Subcutaneous adipose tissue (tissue), 4 donors: Measurements from ENCODE around the gene ZNF521. TPM values are rescaled to one million over a fixed set of nuclear protein-coding genes. Genes with fewer than 3 reads are reported as not detected.

Experiments used
- total RNA-seq, 4 donors: library from RNA; depleted of rRNA; stranded (reverse); fragments of >200 nt; gene quantifications; one replicate each; pipeline ENCODE4 v1.1.0, GENCODE V29; 2016
- TF ChIP-seq, protein P1 (sequence below): fragments of 450-650 bp; IDR thresholded peaks from one replicate; pipeline ENCODE4 v1.5.1; 2016; ENCODE audit warnings: low read depth, mild to moderate bottlenecking, control low read depth, antibody characterized with exemption, moderate library complexity

The ZNF521 gene
- total RNA-seq, 4 donors from 2014 or later, result 20.7 to 56.2 (median 37.4) TPM

DNA sequence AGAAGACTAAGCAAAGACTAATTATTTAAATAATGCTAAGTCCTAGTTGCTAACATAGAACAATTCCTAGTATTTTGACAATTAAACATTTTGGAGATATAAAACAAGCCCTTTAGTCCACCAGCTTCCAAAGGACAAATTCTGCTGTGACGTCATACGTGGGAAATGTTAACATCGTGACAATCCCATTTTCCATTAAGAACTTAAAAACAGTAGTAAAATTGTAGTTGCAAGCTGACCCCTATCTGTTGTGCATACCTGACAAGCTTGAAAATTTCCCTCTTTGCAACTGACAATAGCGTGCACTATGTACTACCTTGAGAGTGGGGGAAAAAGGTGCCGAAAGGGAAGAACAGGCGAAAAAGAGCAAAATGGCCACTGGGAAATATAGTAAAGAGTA lies 279.8 kb downstream of the ZNF521 start:
- TF ChIP-seq, protein P1, sequence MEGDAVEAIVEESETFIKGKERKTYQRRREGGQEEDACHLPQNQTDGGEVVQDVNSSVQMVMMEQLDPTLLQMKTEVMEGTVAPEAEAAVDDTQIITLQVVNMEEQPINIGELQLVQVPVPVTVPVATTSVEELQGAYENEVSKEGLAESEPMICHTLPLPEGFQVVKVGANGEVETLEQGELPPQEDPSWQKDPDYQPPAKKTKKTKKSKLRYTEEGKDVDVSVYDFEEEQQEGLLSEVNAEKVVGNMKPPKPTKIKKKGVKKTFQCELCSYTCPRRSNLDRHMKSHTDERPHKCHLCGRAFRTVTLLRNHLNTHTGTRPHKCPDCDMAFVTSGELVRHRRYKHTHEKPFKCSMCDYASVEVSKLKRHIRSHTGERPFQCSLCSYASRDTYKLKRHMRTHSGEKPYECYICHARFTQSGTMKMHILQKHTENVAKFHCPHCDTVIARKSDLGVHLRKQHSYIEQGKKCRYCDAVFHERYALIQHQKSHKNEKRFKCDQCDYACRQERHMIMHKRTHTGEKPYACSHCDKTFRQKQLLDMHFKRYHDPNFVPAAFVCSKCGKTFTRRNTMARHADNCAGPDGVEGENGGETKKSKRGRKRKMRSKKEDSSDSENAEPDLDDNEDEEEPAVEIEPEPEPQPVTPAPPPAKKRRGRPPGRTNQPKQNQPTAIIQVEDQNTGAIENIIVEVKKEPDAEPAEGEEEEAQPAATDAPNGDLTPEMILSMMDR, result no peak

DNA sequence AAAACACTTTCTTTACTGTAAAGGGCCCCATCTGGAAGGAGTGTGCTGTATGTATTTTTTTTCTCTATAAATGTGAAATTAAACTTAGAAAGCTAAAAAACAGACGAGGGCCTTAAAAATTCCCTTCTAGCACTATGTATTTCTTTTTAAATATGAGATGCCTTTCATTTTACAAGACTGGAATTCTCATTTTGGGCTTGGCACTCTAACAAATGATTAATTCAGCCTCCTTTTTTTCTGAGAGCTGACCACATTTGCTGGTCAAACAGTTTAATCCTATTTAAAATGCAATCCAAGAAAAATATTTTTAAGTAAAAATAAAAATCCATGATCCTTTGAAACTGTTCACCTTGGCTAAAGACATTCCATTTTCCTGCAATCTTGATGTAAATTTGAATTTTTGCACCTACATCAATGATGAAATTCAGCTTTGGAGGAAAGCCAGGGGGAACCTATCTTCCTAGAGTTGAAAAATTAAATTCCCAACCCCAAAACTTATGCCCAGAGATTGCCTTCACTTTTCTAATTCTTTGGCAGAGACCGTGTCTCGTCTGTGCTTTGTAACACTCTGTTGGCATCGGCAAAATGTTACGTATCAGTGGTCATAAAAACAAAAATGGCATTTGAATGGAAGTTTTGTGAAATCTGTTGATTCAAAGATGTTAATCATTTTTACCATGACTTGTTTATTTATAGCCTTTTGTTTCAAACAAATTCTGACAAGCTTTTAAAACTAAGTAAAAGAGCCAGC lies 284.5 kb downstream of the ZNF521 start:
- TF ChIP-seq, protein P1, result no peak

DNA sequence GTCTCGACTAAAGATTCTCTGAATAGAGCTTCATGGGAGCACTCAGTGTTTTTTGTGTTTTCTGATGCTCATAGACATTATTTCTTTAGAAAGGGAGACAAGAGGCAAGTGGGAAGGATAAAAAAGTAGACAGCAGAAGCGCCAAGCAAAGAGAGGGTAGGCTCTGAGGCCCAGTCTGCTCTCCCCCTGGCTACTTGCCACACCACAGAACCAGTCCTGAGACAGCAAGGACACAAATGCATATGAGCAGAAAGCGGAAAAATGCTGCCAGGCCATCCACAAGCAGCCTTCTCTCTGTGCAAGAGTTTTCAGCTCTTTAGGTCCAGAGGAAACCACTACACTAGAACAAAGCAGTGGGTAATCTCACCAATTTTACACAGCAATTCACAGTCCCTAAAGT lies 285.4 kb downstream of the ZNF521 start:
- TF ChIP-seq, protein P1, result no peak

DNA sequence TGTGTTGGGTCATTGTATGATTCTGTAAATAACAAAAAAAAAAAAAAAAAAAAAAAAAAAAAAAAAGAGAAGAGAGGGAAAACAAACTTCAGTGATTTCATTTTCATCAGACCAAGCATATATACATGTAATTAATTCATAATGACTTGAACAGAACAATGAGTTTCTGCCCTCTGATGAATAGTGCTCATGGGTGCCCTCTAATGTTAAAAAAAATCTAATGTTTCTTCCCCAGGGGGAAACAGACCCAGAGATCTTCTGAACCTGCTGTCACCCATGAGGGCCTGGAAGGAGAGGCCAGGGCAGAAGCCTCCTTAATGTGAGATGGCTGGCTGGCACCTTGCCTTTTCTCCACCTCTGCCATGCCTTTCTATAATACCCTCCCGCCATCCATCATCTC lies 289.2 kb downstream of the ZNF521 start:
- TF ChIP-seq, protein P1, result no peak

DNA sequence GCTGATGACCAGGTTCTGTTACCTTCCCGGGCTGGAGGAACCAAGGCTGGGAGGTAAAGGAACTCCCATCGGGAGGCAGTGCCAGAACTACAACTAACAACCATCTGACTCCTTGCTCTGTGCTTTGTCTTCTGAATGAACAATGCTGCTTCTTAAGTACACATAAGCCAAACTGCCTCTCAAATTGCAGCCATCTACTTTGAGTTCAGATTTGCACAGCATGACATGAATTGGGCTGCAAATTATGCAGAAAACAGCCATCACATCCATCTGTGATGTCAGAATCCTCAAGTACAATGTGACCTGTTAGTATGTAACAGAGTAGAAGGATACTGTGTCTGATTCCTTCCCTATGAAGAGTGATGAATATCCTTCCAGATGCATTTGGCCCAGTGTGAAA lies 290.6 kb downstream of the ZNF521 start:
- TF ChIP-seq, protein P1, result no peak

DNA sequence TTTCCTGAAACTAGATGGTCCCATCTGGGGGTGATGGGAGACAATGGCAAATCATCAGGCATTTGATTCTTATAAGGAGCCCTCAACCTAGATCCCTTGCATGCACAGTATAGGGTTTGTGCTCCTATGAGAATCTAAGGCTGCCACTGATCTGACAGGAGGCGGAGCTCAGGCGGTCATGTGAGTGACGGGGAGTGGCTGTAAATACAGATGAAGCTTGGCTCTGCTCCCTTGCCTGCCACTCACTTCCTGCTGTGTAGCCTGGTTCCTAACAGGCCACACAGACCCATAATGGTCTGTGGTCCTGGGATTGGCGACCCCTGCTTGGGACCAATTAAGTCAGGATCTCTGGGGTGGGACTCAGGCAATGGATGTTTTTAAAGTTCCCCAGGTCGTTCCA lies 293.4 kb downstream of the ZNF521 start:
- TF ChIP-seq, protein P1, result no peak

DNA sequence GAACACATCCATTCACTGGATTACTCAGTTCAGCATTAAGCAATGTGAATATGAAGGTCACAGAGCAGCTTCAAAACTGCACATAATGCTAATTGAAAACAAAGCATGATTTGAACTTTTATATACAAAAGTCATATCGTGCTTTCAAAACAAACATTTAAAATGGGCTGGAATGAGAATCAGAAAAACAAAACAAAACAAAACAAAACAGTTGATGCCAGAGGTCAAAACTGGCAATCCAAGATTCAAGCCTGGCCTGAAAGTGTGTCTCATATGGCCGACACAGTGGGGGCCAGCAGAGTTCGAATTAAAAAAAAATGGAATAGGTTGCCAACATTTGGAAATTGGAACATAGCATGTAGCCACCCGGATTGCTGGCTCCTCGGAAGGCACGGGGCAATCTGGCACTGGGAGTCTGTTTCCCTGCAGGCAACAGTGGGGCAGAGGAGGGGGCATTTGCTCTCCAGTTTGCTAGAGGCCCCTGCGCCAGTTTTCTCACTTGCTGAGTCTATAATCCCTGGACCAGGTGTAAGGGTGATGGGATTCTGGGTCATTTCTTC lies 294.4 kb downstream of the ZNF521 start:
- TF ChIP-seq, protein P1, result no peak
